ENCODE data around the gene TGFBI. TPM values are rescaled to one million over a fixed set of nuclear protein-coding genes. Genes with fewer than 3 reads are reported as not detected.
A peak's percentile ranks its signal among the peaks of the same experiment; 100 is the strongest.

The TGFBI gene
- total RNA-seq, 1 experiment from 2014 or later = 115 TPM

- intact Hi-C loops (cut with micrococcal nuclease; ENCODE audit: unreplicated experiment) = loop anchor here (1.0 kb wide), 1 partner anchor 113 kb away; no protein-coding TSS in a partner anchor
- no peak overlapping the region for H3K4me3 ChIP-seq (ENCODE audit: low read depth, low read length, poor library complexity, severe bottlenecking)
- H3K27ac ChIP-seq (ENCODE audit: low read depth, low read length, poor library complexity, severe bottlenecking) = no peak overlapping the region
- no peaks in the 10 kb centered on the region for H3K27me3 ChIP-seq (replicated peaks; ENCODE audit: insufficient read depth, low read depth, low read length, poor library complexity)
- DNase-seq (ENCODE audit: low spot score) = peak; percentile 60
- H3K4me1 ChIP-seq (ENCODE audit: insufficient read depth, low read length, poor library complexity, severe bottlenecking) = no peaks in the 10 kb centered on the region
- BruUV-seq (replicated peaks) = no TSS peak
- H3K36me3 ChIP-seq (ENCODE audit: insufficient read depth, low read length, poor library complexity, severe bottlenecking) = no peaks in the 10 kb centered on the region
- ChIA-PET POLR2A (ENCODE audit: low non-redundant PET) (no interaction called here), CTCF (interaction anchor here (0.6 to 1.7 kb wide), 4 partner anchors 21 to 113 kb away, joined by 3 to 6 read pairs (median 4); no protein-coding TSS in a partner anchor)
- H3K9me3 ChIP-seq (ENCODE audit: low read depth, low read length, poor library complexity, severe bottlenecking) = no peaks in the 10 kb centered on the region
- TF ChIP-seq, protein P1, sequence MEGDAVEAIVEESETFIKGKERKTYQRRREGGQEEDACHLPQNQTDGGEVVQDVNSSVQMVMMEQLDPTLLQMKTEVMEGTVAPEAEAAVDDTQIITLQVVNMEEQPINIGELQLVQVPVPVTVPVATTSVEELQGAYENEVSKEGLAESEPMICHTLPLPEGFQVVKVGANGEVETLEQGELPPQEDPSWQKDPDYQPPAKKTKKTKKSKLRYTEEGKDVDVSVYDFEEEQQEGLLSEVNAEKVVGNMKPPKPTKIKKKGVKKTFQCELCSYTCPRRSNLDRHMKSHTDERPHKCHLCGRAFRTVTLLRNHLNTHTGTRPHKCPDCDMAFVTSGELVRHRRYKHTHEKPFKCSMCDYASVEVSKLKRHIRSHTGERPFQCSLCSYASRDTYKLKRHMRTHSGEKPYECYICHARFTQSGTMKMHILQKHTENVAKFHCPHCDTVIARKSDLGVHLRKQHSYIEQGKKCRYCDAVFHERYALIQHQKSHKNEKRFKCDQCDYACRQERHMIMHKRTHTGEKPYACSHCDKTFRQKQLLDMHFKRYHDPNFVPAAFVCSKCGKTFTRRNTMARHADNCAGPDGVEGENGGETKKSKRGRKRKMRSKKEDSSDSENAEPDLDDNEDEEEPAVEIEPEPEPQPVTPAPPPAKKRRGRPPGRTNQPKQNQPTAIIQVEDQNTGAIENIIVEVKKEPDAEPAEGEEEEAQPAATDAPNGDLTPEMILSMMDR (conservative IDR thresholded peaks at IDR 0.05; ENCODE audit: low read depth, low read length) = peak; percentile 63
- no peak for TF ChIP-seq EZH2 (IDR thresholded peaks at IDR 0.05; ENCODE audit: borderline replicate concordance, low read depth, low read length, poor library complexity, severe bottlenecking)
Observed at GRCh38 chr5:136058039-136058971, 29.5 kb downstream of the TGFBI start.

DNA sequence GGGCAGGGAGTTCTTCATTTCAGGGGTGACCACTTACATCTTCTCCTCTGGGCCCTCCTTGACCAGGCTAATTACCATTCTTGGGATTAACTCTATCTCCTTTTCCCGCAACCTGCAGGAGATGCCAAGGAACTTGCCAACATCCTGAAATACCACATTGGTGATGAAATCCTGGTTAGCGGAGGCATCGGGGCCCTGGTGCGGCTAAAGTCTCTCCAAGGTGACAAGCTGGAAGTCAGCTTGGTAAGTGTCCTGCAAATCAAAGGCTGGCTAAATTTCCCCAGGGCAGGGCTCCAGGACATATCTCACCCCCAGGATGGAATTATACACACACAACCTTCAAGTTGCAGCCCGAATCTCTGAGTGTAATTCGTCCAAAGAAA lies 30.2 kb downstream of the TGFBI start:
- ChIA-PET CTCF (no interaction called here), POLR2A (ENCODE audit: low non-redundant PET) (no interaction called here)
- H3K36me3 ChIP-seq (ENCODE audit: insufficient read depth, low read length, poor library complexity, severe bottlenecking) = no peaks in the 10 kb centered on the region
- no peak overlapping the region for H3K4me3 ChIP-seq (ENCODE audit: low read depth, low read length, poor library complexity, severe bottlenecking)
- intact Hi-C loops (cut with micrococcal nuclease; ENCODE audit: unreplicated experiment) = loop anchor here (1.0 kb wide), 1 partner anchor 114 kb away; no protein-coding TSS in a partner anchor
- DNase-seq (ENCODE audit: low spot score) = no peak
- H3K9me3 ChIP-seq (ENCODE audit: low read depth, low read length, poor library complexity, severe bottlenecking) = no peaks in the 10 kb centered on the region
- H3K4me1 ChIP-seq (ENCODE audit: insufficient read depth, low read length, poor library complexity, severe bottlenecking) = no peaks in the 10 kb centered on the region
- no TSS peak for BruUV-seq (replicated peaks)
- no peak overlapping the region for H3K27ac ChIP-seq (ENCODE audit: low read depth, low read length, poor library complexity, severe bottlenecking)
- no peaks in the 10 kb centered on the region for H3K27me3 ChIP-seq (replicated peaks; ENCODE audit: insufficient read depth, low read depth, low read length, poor library complexity)
- no peak for TF ChIP-seq EZH2 (IDR thresholded peaks at IDR 0.05; ENCODE audit: borderline replicate concordance, low read depth, low read length, poor library complexity, severe bottlenecking)
- TF ChIP-seq, protein P1 (conservative IDR thresholded peaks at IDR 0.05; ENCODE audit: low read depth, low read length) = no peak

- CTCF ChIA-PET = no interaction called here
- H3K27me3 ChIP-seq (replicated peaks; ENCODE audit: insufficient read depth, low read depth, low read length, poor library complexity) = no peaks in the 10 kb centered on the region
- no peaks in the 10 kb centered on the region for H3K4me1 ChIP-seq (ENCODE audit: insufficient read depth, low read length, poor library complexity, severe bottlenecking)
- no peaks in the 10 kb centered on the region for H3K9me3 ChIP-seq (ENCODE audit: low read depth, low read length, poor library complexity, severe bottlenecking)
- POLR2A ChIA-PET (ENCODE audit: low non-redundant PET) = no interaction called here
- TF ChIP-seq, protein P1 (conservative IDR thresholded peaks at IDR 0.05; ENCODE audit: low read depth, low read length) = no peak
- TF ChIP-seq EZH2 (IDR thresholded peaks at IDR 0.05; ENCODE audit: borderline replicate concordance, low read depth, low read length, poor library complexity, severe bottlenecking) = no peak
- H3K27ac ChIP-seq (ENCODE audit: low read depth, low read length, poor library complexity, severe bottlenecking) = no peak overlapping the region
- BruUV-seq (replicated peaks) = no TSS peak
- H3K4me3 ChIP-seq (ENCODE audit: low read depth, low read length, poor library complexity, severe bottlenecking) = no peak overlapping the region
- DNase-seq (ENCODE audit: low spot score) = no peak
- intact Hi-C loops (cut with micrococcal nuclease; ENCODE audit: unreplicated experiment) = loop anchor here (5.0 kb wide), 1 partner anchor 111 kb away; no protein-coding TSS in a partner anchor
- H3K36me3 ChIP-seq (ENCODE audit: insufficient read depth, low read length, poor library complexity, severe bottlenecking) = no peaks in the 10 kb centered on the region
Observed at GRCh38 chr5:136060963-136061362, 32.2 kb downstream of the TGFBI start.
